ENCODE measurements around the gene CORIN.

Gene CORIN

GRCh38 chr4:47672696-47673095 lies 165.2 kb downstream of the CORIN start:
- no peak for DNase-seq

- DNase-seq, result no peak
These were observed 167.9 kb downstream of the CORIN start for GRCh38 chr4:47669946-47670345.

DNA sequence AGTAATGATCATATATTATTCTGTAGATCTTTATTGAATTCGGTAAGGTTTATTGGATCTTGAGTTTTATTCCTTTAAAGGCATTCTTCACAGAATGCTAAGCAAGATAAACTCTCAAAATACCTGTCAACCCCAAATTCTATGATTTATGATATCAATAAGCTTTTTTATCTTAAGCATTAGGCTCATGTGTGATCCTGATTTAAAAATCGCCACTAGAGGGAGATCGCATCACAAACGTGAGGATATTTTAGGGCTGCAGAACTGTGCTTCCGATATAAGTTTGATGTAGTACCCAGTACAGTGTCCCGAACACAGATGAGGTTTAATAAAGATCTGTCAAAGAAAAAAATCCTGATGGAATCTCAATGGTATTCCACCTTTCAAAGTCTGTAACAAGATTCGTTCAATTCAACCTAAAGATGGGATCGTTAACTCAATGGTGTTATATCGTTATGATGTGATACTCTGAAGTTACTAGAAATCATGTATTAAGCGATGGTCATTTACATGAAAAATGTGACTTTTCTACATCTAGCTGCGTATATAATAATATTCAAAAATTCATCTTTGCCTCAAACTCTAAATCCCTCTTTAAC lies 169.0 kb downstream of the CORIN start:
- DNase-seq, result no peak

DNA sequence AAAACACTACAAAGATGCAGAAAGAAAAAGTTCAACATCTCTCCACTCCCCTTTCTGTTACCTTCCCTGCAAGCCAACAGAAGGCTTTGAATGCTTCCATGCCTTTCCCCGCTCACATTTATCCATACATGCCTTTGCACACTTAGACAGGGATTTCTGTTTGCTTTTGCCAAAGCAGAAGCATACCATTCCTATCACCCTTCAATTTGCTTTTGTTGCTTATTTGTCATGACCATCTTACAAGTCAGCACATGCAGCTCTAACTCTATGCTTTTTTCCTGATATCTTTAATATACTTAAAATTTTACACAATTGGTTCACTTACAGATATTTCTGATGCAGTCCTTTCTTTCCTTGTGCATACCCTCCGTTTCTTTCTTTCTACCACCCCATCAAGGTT lies 169.6 kb downstream of the CORIN start:
- DNase-seq, result no peak

DNA sequence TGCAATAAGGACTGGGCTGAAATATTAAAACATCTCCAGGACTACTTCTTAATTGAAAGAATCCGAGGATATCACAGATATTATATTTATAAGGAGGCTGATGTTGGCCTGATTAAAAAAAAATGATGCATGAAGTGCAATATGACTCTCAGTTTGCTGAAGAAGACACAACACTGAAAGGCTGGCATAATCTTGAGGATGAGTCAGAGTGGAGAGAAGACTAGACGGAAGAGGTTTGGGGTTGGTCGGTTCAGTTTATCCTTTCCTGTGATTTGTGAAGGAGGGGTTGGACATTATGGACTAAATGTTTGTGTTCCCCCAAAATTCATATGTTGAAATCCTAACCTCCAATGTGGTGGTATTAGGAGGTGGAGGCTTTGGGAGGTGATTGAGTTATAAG lies 170.3 kb downstream of the CORIN start:
- DNase-seq, result no peak

GRCh38 chr4:47664051-47664826 lies 173.6 kb downstream of the CORIN start:
- DNase-seq, result no peak

GRCh38 chr4:47662975-47663374 lies 174.9 kb downstream of the CORIN start:
- DNase-seq, result no peak

DNA sequence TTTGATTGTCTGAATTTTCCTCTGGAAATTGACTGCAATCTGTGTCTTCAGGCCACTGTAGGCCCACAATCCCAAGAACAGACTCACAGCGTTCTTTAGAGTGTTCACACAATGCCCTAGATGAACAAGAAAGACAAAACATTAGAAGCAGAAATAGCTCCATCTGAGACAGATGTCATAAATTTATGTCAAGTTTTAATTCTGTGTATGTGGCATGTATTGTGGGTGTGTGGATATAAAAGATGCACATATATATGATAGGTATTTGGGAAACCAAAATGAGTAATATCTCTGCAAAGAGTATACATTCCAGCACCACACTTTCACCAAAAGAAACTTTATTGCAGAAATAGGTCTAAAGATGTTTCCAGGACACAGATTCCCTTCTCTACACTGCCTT lies 176.1 kb downstream of the CORIN start:
- DNase-seq, result no peak

GRCh38 chr4:47659342-47659741 lies 178.5 kb downstream of the CORIN start:
- DNase-seq, result no peak

- DNase-seq, result no peak
These were observed 182.7 kb downstream of the CORIN start for GRCh38 chr4:47654972-47655693.

DNA sequence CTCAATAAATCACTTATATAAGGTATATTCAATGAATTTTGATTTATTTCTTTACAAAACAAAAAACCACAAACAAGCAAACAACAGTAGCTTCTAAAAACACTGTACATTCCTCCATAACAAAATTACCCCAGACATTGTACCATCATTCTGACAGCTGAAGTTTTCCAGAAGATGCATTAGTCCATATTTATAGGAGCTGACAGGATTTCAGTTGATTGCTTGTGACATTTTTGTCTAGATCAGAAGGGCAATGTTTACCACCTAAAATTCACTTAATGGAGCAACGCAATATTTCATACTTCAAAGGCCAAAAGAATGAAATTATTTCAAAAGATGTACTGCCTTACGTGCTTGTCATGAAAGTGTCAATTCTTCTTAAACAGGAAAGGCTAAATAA lies 185.8 kb downstream of the CORIN start:
- DNase-seq, result no peak

DNA sequence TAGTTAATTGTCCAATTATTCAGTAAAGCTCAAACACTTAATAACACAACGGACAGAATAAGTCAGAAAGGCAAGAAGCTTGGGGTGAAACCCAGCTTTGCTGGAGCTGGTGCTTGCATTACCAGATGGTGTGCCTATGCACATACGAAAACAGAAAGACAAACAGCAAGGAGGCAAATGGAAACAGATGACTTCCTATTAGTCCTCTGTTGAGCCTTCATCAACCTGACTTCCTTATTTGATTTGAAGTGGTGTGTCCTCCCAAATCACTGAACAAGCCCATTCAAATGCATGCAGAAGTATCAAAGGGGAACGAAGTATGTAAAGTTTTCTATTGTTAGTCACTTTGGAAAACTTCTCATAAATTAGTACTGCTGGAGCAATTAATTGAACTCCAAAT lies 186.6 kb downstream of the CORIN start:
- DNase-seq, result no peak

GRCh38 chr4:47650584-47651130 lies 187.2 kb downstream of the CORIN start:
- DNase-seq, result no peak

- DNase-seq, result no peak
These were observed 190.3 kb downstream of the CORIN start for GRCh38 chr4:47647544-47647943.

DNA sequence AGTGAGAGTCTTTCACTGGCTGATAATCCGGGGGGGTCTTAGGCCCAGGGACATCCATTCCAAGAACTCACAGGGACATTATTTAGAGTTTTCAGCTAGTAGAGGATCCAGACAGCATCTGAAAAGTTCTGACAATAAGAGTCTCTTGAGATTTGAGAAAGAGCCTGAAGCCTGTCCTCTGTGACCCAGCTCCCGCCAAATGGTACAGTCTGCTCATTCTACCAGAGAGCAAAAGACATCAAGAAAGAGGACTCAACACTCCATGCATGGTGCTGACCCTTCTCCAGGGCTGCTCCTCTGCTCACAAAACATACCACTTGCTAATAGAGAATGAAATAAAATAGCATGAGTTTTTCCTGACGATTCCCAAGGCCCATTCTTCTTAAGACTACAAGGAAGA lies 190.8 kb downstream of the CORIN start:
- DNase-seq, result no peak

- DNase-seq, result no peak
These were observed 191.5 kb downstream of the CORIN start for GRCh38 chr4:47646372-47646771.

DNA sequence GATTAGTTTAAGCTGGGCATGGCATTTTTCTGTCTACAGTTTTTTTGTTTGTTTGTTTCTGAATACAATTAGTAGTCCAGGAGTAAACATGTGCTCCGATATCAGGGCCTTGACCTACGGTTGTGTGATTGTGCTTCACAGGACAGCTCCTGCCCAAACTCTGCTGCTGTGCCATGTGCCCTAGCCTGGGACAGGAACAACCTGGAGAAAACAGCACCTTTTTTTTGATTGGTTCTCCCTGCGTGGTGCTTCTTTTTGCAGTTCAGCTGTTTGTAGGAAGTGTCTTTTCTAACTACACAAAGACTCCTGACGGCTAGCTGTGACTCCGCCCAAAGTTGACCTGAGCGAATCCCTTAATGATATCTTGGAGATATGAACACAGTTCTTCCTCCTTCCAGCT lies 194.0 kb downstream of the CORIN start:
- DNase-seq, result no peak

DNA sequence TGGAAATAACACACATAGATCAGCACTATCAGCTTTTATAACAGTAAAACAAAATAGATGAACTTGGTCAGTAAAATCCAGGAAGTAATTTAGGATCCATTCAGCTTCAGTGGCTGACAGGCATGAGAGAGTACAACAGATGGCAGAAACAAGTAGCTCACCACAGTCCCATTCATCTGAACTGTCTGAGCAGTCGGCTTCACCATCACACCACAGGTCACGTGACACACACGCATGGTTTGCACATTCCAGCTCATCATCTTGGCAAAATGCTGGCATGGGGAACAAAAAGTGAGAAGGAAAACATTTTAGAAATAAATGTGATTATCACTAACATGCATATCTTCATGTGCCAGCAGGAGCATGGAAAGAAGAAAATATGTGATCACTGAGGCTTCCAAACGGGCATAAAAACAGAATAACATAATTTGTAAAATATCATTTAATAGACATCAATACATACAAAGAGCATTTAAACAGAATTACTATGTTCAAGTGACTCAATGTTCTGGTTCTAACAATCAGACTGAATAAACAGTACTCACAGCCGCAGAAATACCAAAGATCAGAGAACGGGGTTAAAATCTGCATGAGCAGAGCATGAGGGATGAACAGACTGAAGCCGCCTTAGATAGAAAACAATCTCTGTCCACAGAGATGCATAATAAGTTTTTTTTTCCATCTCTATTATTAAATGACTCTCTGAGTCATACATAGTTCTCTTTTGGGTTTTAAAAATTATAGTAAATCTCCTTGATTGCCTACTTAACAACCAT lies 194.7 kb downstream of the CORIN start:
- DNase-seq, result no peak

DNA sequence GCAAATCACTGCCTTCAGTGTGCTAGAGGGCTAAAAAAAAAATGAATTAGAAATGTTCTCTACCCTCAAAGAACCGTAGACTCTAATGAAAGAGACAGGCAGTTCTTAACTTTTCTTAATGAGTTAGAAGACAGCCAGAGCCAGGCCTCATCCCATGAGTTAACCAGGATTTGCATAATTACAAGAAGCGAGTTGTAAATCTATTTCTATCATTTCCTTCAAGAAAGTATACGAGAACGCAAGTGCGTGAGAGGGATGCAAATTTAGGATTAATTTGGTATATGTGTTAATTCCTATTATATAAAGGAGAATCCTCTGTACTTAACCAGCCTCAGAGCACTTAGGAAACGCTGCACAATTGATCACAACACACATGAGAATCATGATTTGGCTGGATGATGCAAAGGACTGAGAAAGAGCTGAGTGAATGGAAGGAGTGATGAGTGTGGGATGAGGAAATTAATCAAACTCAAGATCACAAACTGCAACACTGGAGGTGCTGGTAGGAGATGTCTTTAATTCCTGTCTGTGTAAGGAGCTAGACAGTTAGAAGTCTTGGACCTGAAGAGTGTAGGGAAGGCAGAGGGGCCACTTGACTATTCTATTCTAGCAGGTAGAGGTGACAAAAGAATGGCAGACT lies 195.6 kb downstream of the CORIN start:
- no peak for DNase-seq

DNA sequence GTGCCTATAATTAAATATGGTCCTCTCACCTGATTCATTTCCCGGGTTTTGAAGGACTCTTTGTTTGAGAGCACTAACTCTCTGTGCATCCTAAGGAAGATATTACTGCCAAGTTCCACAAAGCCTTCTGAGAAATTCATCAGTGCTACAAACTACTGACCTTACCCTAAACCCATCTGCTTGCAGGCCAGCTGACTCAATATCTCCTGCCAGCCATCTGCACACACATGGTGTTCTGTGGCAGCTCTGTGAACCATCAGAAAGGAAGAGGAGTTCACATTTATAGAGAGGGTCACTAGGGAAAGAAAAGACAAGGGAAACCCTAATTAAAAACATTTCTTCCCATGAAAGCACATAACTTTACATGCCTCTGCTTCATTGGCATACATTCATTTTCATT lies 196.1 kb downstream of the CORIN start:
- DNase-seq, result no peak

- no peak for DNase-seq
These were observed 197.0 kb downstream of the CORIN start for GRCh38 chr4:47640911-47641310.

DNA sequence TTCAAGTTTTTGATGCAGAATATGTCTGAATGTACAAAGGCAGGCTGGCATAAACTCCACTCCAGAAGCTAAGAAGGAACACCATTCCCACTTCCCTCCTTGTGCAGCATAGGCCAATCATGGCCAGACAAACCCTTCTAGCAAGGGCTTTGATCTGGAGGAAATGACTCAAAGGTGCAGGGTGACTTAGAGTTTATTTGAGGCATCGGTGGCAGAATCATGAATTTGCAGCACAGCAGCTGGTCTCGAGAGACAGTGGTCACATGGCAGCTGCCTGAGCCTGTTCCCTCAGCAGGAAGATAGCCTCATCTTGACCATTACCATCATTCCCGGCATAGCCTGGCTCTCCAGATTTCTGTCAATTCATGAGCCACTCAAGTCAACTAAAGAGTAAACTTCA lies 198.3 kb downstream of the CORIN start:
- DNase-seq, result no peak

DNA sequence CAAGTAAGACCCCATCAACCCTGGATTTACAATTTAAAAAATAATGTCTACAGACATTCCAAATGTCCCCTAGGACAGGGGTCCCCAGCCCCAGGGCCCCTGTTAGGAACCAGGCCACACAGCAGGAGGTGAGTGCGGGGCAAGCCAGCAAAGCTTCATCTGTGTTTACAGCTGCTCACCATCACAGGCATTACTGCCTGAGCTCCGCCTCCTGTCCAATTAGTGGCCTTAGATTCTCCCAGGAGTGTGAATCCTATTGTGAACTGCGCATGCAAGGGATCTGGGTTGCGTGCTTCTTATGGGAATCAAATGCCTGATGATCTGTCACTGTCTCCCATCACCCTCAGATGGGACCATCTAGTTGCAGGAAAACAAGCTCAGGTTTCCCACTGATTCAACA lies 206.7 kb downstream of the CORIN start:
- DNase-seq, result no peak
